SK-N-SH (cell line): ENCODE results near the gene MYO16.

ENCODE experiments used
- ELF1 ChIP-seq: IDR thresholded peaks from 2 replicates; pipeline ENCODE4 v1.4.0; 2012
- EZH2phosphoT487 ChIP-seq: fragments of 200-600 bp; sonication (generic); IDR thresholded peaks from 2 replicates; pipeline ENCODE4 v1.6.1; 2017; ENCODE audit warnings: low read depth, mixed run types, mild to moderate bottlenecking, antibody characterized with exemption, moderate library complexity, borderline replicate concordance
- FOSL2 ChIP-seq: IDR thresholded peaks from 2 replicates; pipeline ENCODE4 v1.4.0; 2012; ENCODE audit warnings: low read depth, mild to moderate bottlenecking, moderate library complexity, borderline replicate concordance
- FOXJ3 ChIP-seq: sonication (generic); formaldehyde crosslinking; IDR thresholded peaks from 2 replicates; pipeline ENCODE4 v1.5.1; 2020; ENCODE audit warnings: mild to moderate bottlenecking, missing genetic modification reagents
- JUND ChIP-seq: IDR thresholded peaks from 2 replicates; pipeline ENCODE4 v1.4.0; 2012
- POLR2AphosphoS5 ChIP-seq: IDR thresholded peaks from 2 replicates; pipeline ENCODE4 v1.6.1; 2012; ENCODE audit warnings: low read depth, low read length
- RAD21 ChIP-seq: IDR thresholded peaks from 2 replicates; pipeline ENCODE4 v1.6.1; 2012; ENCODE audit warnings: mild to moderate bottlenecking, low read length
- TAF1 ChIP-seq: IDR thresholded peaks from 2 replicates; pipeline ENCODE4 v1.6.1; 2012; ENCODE audit warnings: low read depth, mild to moderate bottlenecking, low read length, moderate library complexity, borderline replicate concordance
- TCF12 ChIP-seq: IDR thresholded peaks from 2 replicates; pipeline ENCODE4 v1.4.0; 2012
- YY1 ChIP-seq: IDR thresholded peaks from 2 replicates; pipeline ENCODE4 v1.4.0; 2012; ENCODE audit warnings: low read depth, mild to moderate bottlenecking
- TF ChIP-seq, protein P1 (sequence below): IDR thresholded peaks from 2 replicates; pipeline ENCODE4 v1.4.0; 2012; ENCODE audit warnings: low read depth
- TF ChIP-seq, protein P2 (sequence below): fragments of 200-600 bp; sonication (generic); IDR thresholded peaks from 2 replicates; pipeline ENCODE4 v1.6.1; 2017; ENCODE audit warnings: antibody characterized with exemption, mild to moderate bottlenecking, moderate library complexity

DNA sequence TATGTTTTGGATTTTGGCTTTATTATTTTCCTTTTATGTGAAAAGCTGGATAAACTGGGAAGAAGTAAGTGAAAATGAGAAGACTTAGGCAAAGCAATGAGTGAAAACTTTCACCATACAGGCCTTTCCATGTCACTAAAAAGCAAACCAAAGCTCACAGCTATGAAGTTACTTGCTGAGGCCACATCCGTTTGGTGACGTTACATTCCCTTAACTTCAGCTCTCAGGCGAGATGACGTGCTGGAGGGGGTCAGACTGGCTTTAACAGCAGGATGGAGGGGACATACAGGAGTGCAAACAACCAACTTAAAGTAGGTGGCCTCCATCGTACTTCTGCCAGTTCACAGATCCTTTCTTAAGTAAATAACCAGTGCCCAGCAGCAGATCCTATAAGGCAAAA lies 522.3 kb downstream of the MYO16 start:
- TF ChIP-seq, protein P1, sequence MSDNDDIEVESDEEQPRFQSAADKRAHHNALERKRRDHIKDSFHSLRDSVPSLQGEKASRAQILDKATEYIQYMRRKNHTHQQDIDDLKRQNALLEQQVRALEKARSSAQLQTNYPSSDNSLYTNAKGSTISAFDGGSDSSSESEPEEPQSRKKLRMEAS, result no peak
- TF ChIP-seq RAD21 (no peak), TAF1 (no peak), FOXJ3 (CRISPR knock-in tag) (no peak), ELF1 (no peak), POLR2AphosphoS5 (no peak), FOSL2 (no peak), JUND (no peak), EZH2phosphoT487 (no peak), YY1 (no peak), TCF12 (no peak)
- TF ChIP-seq, protein P2, sequence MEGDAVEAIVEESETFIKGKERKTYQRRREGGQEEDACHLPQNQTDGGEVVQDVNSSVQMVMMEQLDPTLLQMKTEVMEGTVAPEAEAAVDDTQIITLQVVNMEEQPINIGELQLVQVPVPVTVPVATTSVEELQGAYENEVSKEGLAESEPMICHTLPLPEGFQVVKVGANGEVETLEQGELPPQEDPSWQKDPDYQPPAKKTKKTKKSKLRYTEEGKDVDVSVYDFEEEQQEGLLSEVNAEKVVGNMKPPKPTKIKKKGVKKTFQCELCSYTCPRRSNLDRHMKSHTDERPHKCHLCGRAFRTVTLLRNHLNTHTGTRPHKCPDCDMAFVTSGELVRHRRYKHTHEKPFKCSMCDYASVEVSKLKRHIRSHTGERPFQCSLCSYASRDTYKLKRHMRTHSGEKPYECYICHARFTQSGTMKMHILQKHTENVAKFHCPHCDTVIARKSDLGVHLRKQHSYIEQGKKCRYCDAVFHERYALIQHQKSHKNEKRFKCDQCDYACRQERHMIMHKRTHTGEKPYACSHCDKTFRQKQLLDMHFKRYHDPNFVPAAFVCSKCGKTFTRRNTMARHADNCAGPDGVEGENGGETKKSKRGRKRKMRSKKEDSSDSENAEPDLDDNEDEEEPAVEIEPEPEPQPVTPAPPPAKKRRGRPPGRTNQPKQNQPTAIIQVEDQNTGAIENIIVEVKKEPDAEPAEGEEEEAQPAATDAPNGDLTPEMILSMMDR, result no peak
